ENCODE measurements around the gene PURA.

Gene PURA

DNA sequence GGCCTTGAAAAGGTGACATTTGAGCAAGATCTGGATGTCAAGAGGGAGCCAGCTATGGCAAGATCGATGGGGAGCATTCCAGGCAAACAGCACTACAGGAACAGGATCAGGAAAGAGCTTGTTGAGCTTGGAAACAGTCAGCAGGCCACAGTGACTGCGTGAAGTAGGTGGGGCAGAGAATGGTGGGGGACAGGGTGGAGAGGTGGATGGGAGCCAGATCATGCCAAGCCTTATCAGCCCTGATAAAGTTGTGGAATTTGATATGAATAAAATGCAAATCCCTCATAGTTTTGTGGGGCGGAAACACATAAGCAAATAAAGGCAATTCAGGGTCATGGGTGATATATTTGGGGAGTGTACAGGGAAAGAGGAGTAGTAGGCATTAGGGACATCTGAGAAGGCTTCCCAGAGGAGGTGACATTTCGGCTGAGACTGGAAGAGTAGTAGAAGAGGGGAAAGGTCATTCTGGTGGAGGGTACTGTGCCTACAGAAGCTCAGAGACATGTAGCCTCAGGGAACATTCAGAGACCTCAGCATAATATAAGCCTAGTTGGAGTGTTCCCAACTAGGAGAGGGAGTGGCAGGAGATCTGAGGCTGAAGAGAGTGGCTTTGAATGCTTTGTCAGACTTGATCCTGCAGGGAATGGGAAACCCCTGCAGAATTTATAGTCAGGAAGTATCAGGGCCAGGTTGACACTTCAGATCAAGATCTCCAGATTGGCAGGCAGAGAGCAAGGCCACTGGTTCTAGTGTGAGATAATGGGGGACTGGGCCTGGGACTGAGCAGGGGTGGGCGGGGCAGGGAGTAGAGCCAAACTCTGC is 51.4 kb downstream of the PURA start:
- DNase-seq, result no peak

DNA sequence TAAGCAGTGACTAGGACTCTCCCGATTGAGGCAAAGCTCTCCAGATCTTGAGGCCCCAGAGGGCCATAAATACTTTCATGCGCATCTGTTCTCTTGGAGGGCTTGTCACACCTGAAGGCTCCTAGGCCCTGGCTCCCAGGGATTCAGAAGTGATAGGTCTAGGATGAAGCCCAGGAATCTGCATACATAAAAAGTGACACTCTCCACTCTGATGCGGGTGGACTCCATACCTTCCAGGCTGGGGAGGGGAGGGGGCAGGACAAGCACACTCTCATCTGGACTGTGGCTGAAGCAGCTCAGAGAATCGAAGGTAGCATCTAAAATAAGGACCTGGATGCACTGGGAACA is 52.0 kb downstream of the PURA start:
- no peak for DNase-seq

DNA sequence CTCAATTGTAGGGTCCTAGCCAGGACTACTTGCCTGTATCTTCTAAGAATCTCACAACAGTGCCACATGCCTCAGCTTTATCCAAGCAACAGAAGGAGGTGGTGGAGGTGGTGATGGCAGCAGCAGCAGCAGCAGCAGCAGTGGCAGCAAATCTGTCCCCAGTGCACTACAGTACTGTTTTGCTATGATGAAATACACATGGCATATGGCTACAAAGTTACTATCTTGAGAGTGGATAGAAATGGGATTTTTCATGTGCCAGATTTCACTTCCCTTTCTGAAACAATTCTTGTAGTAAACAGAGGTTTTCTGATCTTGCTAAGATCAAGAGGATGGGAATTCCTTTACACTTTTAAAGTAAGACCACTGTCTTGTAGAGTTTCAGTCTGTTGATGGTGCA is 53.0 kb downstream of the PURA start:
- DNase-seq, result peak; percentile 60 to 79

DNA sequence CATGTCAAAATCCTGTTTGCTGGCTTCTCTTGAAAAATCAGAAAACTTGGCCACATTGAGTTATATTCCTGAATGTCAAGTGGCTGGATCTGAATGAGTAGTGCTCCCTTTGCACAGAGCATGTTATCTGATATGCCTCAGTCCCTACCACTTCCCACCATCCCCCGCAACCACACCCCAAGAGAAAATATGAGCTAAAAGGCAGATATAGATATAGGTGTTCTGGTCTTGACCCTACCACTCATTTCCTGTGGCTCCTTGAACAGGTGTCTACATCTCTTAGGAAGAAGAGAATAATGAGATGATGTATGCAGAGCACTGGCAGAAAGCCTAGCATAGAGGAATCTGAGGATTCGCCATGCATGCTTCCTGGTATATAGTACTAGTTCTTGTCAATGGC is 54.5 kb downstream of the PURA start:
- no peak for DNase-seq

GRCh38 chr5:140169410-140169809 is 55.5 kb downstream of the PURA start:
- DNase-seq, result peak in 1 of 2 donors; percentile 31

DNA sequence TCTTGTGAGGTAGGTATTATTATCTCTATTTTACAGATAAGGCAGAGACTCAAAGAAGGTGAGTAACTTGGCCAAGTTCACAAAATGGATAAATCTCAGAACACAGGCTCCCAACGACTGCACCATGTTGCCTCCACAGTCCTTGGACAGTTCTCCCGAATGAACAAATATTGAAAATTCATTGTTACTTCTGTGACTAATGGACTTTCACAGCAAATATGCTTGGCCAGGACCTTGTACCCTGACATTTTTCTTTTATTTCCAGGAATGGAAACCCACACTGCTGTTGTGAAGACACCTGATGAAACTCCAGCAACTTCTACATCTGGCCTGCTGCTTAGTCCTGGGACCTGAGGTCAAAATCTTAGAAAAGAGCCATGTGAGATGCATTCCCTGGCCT is 58.6 kb downstream of the PURA start:
- no peak for DNase-seq

DNA sequence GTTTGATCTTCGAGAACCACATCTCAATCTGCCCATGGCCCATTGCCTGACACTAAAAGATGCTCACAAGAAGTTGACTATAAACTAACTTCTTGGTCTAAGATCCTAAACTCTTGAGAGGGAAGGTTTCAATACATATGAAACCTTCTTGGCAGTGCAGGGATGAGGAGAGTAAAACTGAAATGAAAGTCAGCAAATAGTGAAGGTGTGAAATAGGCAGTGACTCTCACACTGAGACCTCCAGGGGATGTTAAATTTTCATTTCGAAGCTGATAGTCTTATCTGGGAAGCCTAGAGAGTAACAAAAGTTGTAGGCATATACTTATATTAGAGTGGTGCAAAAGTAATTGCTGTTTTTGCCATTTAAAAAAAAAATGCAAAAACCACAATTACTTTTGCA is 60.1 kb downstream of the PURA start:
- DNase-seq, result no peak

- peak; percentile 90 to 93 for DNase-seq
Observed at GRCh38 chr5:140174465-140175366, 60.8 kb downstream of the PURA start, which contains the start of gene CYSTM1. TSS of gene CYSTM1 (plus strand) at chr5:140175188. CDS start at chr5:140194466, 19,278 bp downstream.
